ENCODE results near the gene RNASEH2B.

GRCh38 chr13:51000061-51000460 lies 90.5 kb downstream of the RNASEH2B start:
- TF ChIP-seq TARDBP (CRISPR knock-in tag; IDR thresholded peaks at IDR 0.05) (no peak), FOXJ3 (CRISPR knock-in tag; IDR thresholded peaks at IDR 0.05; ENCODE audit: borderline replicate concordance) (no peak), ZNF230 (CRISPR knock-in tag; IDR thresholded peaks at IDR 0.05) (no peak), ZKSCAN8 (CRISPR knock-in tag; IDR thresholded peaks at IDR 0.05; ENCODE audit: borderline replicate concordance) (no peak), SYNCRIP (IDR thresholded peaks at IDR 0.05; ENCODE audit: insufficient read depth, low read depth, low read length) (no peak), SP140L (CRISPR knock-in tag; IDR thresholded peaks at IDR 0.05; ENCODE audit: borderline replicate concordance) (no peak), SIN3A (IDR thresholded peaks at IDR 0.05; ENCODE audit: borderline replicate concordance, low read depth, low read length) (no peak), FOXK2 (IDR thresholded peaks at IDR 0.05) (no peak), ZNF24 (IDR thresholded peaks at IDR 0.05) (no peak)
- TF ChIP-seq, protein P1, sequence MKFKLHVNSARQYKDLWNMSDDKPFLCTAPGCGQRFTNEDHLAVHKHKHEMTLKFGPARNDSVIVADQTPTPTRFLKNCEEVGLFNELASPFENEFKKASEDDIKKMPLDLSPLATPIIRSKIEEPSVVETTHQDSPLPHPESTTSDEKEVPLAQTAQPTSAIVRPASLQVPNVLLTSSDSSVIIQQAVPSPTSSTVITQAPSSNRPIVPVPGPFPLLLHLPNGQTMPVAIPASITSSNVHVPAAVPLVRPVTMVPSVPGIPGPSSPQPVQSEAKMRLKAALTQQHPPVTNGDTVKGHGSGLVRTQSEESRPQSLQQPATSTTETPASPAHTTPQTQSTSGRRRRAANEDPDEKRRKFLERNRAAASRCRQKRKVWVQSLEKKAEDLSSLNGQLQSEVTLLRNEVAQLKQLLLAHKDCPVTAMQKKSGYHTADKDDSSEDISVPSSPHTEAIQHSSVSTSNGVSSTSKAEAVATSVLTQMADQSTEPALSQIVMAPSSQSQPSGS (CRISPR knock-in tag; IDR thresholded peaks at IDR 0.05) = no peak
